Parietal lobe (tissue), 2 donors: ENCODE measurements around the gene LCMT1. TPM values are rescaled to one million over a fixed set of nuclear protein-coding genes. Genes with fewer than 3 reads are reported as not detected.

Source experiments
- small RNA-seq: library from RNA; depleted of rRNA; stranded (forward); fragments of <200 nt; gene quantifications from one replicate; pipeline ENCODE3, GENCODE V24; 2014; ENCODE audit warnings: low replicate concordance
- total RNA-seq: library from RNA; depleted of rRNA; stranded (reverse); fragments of >200 nt; gene quantifications from one replicate; pipeline ENCODE4 v1.2.3, GENCODE V29; 2014

Gene LCMT1
- total RNA-seq: 62.3 TPM

DNA sequence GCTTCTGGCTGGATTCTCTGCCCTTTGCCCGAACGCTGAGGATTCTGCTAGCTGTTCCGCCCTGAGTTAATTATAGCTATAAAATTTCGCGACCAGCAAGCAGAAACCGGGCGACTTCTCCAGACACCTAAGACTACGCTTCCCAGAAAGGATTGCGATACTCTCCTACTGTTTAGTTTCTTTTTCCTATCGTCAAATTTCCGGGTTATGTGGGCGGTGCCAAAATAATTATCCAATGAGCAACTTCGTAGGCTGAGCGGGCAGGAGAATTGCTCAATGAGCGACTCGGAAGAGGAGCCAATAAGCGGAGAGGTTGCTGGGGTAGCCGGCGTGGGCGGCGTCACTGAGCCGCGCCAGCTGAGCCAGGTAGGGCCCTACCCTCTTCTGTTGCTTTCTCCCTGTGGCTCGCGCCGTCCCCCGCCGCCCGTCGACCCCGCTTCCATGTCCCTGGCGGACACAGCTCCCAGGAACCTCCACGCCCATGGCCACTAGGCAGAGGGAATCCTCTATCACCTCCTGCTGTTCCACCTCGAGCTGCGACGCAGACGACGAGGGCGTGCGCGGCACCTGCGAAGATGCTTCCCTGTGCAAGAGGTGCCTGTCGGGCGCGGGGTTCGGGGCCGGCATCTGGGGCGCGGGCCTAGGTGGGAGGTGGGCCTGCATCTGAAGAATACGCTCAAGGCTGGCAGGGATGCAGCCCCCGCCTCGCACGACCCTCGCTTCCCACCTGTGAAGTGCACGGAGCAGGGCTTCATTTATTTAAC is at the start of gene LCMT1:
Gene LCMT1, plus strand, starts transcription at position 340 of the 764 bp plus-strand sequence. Its CDS starts 142 bp downstream, at position 482.

Small RNAs within 50 kb of the gene (small RNA-seq; reads per million reads assigned to genes)
- not detected for gene RN7SL557P

Other genes with a start within 250 kb of the LCMT1 start
- gene ARHGAP17, start 96.4 kb upstream of the LCMT1 start, total RNA-seq: 61.3 TPM
- not detected for gene AQP8, start 105.2 kb downstream of the LCMT1 start, total RNA-seq
- gene ZKSCAN2, start 146.1 kb downstream of the LCMT1 start, total RNA-seq: 25.0 TPM